ENCODE results near the gene PRKCH.

Gene PRKCH

DNA sequence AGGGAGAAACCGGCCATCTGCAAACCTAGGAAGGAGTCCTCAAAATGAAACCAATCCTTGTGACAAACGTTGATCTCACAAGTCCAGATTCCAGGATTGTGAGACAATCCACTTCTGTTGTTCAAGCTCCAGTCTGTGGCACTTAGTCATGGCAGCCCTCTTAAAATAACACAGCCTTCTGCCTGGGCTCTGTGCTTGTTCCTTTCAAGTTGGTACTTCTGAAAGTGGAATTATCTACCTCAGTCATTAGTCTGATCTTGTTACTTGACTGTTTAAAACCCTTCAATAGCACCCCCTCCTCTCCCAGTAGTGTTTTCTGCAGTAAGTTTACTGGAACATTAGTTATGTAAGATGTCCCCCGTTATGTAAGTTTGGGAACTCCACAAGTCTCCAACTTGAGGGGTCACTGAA, 263.0 kb downstream of the PRKCH start:
- Histone ChIP-seq H3K27me3 (ENCODE audit: insufficient read depth, low read length, poor library complexity, severe bottlenecking) (no peaks in the 10 kb centered on the region), H3K9me3 (ENCODE audit: insufficient read depth, low read depth, low read length) (no peaks in the 10 kb centered on the region), H3K4me1 (ENCODE audit: insufficient read depth, low read length, poor library complexity, severe bottlenecking) (peaks cover 18% of the 10 kb centered on the region), H3K36me3 (ENCODE audit: insufficient read depth, low read length) (no peaks in the 10 kb centered on the region), H2AFZ (ENCODE audit: low read length) (no peak overlapping the region), H4K20me1 (ENCODE audit: insufficient read depth, low read length, poor library complexity, severe bottlenecking) (no peaks in the 10 kb centered on the region), H3F3A (ENCODE audit: low read depth) (0 out of 2 replicates have a peak, but pooled peaks cover under 1% of the 10 kb centered on the region), H3K79me2 (ENCODE audit: insufficient read depth, low read length) (no peaks in the 10 kb centered on the region), H3K4me3 (ENCODE audit: low read length, poor library complexity, severe bottlenecking) (no peak overlapping the region), H3K9me2 (replicated peaks; ENCODE audit: low read depth, low read length) (no peaks in the 10 kb centered on the region), H3K9ac (ENCODE audit: low read depth, low read length, poor library complexity, severe bottlenecking) (no peak overlapping the region), H3K4me2 (ENCODE audit: low read depth, low read length, poor library complexity, severe bottlenecking) (no peak overlapping the region)
- TF ChIP-seq, protein P1, sequence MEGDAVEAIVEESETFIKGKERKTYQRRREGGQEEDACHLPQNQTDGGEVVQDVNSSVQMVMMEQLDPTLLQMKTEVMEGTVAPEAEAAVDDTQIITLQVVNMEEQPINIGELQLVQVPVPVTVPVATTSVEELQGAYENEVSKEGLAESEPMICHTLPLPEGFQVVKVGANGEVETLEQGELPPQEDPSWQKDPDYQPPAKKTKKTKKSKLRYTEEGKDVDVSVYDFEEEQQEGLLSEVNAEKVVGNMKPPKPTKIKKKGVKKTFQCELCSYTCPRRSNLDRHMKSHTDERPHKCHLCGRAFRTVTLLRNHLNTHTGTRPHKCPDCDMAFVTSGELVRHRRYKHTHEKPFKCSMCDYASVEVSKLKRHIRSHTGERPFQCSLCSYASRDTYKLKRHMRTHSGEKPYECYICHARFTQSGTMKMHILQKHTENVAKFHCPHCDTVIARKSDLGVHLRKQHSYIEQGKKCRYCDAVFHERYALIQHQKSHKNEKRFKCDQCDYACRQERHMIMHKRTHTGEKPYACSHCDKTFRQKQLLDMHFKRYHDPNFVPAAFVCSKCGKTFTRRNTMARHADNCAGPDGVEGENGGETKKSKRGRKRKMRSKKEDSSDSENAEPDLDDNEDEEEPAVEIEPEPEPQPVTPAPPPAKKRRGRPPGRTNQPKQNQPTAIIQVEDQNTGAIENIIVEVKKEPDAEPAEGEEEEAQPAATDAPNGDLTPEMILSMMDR (conservative IDR thresholded peaks at IDR 0.05; ENCODE audit: low read length): no peak
- no peak for TF ChIP-seq EZH2phosphoT487 (IDR thresholded peaks at IDR 0.05; ENCODE audit: borderline replicate concordance)

DNA sequence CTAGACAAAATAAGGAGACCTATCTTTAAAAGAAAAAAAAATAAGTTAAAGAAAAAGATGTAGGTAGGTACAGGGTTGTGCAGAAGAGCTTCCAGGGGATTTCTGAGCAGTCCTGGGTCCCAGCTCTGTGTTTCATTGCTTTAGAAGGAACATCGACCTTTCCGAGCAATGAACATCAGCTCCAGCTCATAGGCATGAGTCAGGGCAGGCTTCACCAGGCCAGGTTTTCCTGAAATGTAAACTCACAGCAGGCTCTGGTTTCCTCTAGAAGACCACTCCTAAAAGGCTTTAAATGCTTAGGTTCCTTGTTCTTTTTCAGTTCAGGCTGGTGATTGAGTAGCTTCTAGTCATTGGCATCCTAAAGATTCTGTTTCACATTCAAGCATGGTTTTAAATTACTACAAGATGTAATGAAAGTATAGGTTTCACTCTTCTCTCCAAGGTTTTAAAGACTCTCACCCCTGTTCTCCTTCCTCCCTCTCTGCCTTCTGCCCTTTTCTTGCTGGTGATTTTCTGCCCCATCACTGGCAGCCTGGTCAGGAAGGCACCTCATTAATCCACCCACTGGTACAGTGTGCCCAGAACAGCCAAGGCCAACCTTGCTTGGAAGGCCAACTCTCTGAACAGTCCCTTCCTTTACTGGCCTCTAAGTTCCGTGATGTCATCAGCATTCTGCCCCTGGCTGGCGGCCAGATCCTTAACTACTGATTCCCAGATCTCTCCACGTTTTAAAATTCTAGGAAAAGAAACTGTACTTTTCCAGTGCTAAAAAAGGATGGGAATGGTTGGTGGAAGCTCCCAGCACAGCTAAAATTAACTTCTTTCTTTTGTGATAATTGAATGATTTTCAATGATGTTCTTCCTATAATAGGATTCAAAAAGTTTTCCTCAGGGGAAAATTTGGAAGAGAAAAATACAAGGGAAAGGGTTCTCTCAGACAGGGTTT, 264.5 kb downstream of the PRKCH start:
- Histone ChIP-seq H3K4me2 (ENCODE audit: low read depth, low read length, poor library complexity, severe bottlenecking) (no peak overlapping the region), H3K9me3 (ENCODE audit: insufficient read depth, low read depth, low read length) (no peaks in the 10 kb centered on the region), H2AFZ (ENCODE audit: low read length) (no peak overlapping the region), H4K20me1 (ENCODE audit: insufficient read depth, low read length, poor library complexity, severe bottlenecking) (no peaks in the 10 kb centered on the region), H3F3A (ENCODE audit: low read depth) (peaks cover 10% of the 10 kb centered on the region; the same call in 1 of the 2 replicates), H3K27me3 (ENCODE audit: insufficient read depth, low read length, poor library complexity, severe bottlenecking) (no peaks in the 10 kb centered on the region), H3K4me3 (ENCODE audit: low read length, poor library complexity, severe bottlenecking) (no peak overlapping the region), H3K9ac (ENCODE audit: low read depth, low read length, poor library complexity, severe bottlenecking) (no peak overlapping the region), H3K9me2 (replicated peaks; ENCODE audit: low read depth, low read length) (no peaks in the 10 kb centered on the region), H3K36me3 (ENCODE audit: insufficient read depth, low read length) (no peaks in the 10 kb centered on the region), H3K4me1 (ENCODE audit: insufficient read depth, low read length, poor library complexity, severe bottlenecking) (peaks cover 32% of the 10 kb centered on the region), H3K79me2 (ENCODE audit: insufficient read depth, low read length) (no peaks in the 10 kb centered on the region)
- no peak for TF ChIP-seq EZH2phosphoT487 (IDR thresholded peaks at IDR 0.05; ENCODE audit: borderline replicate concordance)
- TF ChIP-seq, protein P1 (conservative IDR thresholded peaks at IDR 0.05; ENCODE audit: low read length): no peak

DNA sequence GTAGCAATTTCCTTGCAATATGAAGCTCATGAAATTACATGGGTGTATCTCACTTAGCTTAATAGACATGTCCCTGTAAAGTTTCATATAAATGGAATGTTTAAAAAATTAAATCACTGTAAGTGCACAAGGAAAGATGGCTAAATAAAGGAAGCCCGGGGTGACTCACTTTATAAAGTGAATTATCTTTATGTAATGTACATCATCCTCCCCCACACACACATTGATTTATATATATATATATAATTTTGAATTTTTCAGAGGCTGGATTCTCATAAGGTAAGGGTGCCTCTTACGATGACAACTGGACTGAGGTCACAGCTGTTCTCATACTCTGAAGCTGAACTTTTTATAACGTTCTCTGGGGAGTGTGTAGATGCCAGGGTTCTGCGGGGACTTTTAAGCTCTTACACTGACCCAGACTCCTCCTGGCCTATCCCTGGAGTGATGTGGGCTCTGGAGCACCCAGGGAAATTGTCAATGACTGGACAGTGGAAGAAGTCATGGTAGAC, 265.2 kb downstream of the PRKCH start:
- Histone ChIP-seq H3K4me1 (ENCODE audit: insufficient read depth, low read length, poor library complexity, severe bottlenecking) (peaks cover 37% of the 10 kb centered on the region), H3K4me3 (ENCODE audit: low read length, poor library complexity, severe bottlenecking) (no peak overlapping the region), H2AFZ (ENCODE audit: low read length) (no peak overlapping the region), H3K36me3 (ENCODE audit: insufficient read depth, low read length) (no peaks in the 10 kb centered on the region), H3K4me2 (ENCODE audit: low read depth, low read length, poor library complexity, severe bottlenecking) (no peak overlapping the region), H3F3A (ENCODE audit: low read depth) (peaks cover 10% of the 10 kb centered on the region; the same call in 1 of the 2 replicates), H4K20me1 (ENCODE audit: insufficient read depth, low read length, poor library complexity, severe bottlenecking) (no peaks in the 10 kb centered on the region), H3K9me2 (replicated peaks; ENCODE audit: low read depth, low read length) (no peaks in the 10 kb centered on the region), H3K27me3 (ENCODE audit: insufficient read depth, low read length, poor library complexity, severe bottlenecking) (no peaks in the 10 kb centered on the region), H3K79me2 (ENCODE audit: insufficient read depth, low read length) (no peaks in the 10 kb centered on the region), H3K9me3 (ENCODE audit: insufficient read depth, low read depth, low read length) (no peaks in the 10 kb centered on the region), H3K9ac (ENCODE audit: low read depth, low read length, poor library complexity, severe bottlenecking) (no peak overlapping the region)
- TF ChIP-seq, protein P1 (conservative IDR thresholded peaks at IDR 0.05; ENCODE audit: low read length): no peak
- no peak for TF ChIP-seq EZH2phosphoT487 (IDR thresholded peaks at IDR 0.05; ENCODE audit: borderline replicate concordance)

Data from Loucy (cell line).